HFF-Myc (cell line): ENCODE measurements around the gene ULK1.

ENCODE experiments used
- DNase-seq: peaks from one replicate; pipeline ENCODE4 v3.0.0-alpha.2; 2011; ENCODE audit warnings: low read depth; ENCODE audit errors: extremely low read depth
- H3K4me3 ChIP-seq: replicated peaks from 2 replicates; pipeline ENCODE4 v1.5.1; 2011; ENCODE audit warnings: low read depth, mild to moderate bottlenecking, control low read depth, low read length
- TF ChIP-seq, protein P1 (sequence below): IDR thresholded peaks from 2 replicates; pipeline ENCODE4 v1.5.1; 2012; ENCODE audit warnings: mild to moderate bottlenecking, low read depth, low read length, control low read depth; ENCODE audit errors: missing control alignments

Gene ULK1

DNA sequence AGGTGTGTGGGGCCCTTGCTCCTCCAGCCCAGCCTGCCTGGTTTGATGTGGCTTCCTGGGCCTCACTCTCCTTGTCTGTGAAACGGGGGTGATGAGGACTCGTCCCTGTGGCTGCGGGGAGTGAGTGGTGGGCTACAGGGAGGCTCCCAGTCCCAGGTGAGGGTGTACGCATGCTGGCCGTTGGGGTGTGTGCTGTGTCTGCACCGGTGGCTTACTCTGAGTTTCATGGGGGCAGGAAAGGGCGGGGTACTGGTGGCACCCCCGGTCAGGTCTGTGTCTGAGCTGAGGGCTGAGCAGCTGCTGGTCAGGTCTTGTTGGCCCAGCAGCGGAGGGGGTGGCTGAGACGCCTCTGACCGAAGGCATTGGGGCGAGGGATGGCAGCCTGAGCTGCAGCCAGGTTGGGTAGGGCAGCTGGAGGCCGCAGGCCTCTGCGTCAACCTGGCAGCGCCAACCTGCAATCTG, 11.2 kb downstream of the ULK1 start:
- no peak overlapping the region for H3K4me3 ChIP-seq
- TF ChIP-seq, protein P1, sequence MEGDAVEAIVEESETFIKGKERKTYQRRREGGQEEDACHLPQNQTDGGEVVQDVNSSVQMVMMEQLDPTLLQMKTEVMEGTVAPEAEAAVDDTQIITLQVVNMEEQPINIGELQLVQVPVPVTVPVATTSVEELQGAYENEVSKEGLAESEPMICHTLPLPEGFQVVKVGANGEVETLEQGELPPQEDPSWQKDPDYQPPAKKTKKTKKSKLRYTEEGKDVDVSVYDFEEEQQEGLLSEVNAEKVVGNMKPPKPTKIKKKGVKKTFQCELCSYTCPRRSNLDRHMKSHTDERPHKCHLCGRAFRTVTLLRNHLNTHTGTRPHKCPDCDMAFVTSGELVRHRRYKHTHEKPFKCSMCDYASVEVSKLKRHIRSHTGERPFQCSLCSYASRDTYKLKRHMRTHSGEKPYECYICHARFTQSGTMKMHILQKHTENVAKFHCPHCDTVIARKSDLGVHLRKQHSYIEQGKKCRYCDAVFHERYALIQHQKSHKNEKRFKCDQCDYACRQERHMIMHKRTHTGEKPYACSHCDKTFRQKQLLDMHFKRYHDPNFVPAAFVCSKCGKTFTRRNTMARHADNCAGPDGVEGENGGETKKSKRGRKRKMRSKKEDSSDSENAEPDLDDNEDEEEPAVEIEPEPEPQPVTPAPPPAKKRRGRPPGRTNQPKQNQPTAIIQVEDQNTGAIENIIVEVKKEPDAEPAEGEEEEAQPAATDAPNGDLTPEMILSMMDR = no peak
- no peak for DNase-seq

DNA sequence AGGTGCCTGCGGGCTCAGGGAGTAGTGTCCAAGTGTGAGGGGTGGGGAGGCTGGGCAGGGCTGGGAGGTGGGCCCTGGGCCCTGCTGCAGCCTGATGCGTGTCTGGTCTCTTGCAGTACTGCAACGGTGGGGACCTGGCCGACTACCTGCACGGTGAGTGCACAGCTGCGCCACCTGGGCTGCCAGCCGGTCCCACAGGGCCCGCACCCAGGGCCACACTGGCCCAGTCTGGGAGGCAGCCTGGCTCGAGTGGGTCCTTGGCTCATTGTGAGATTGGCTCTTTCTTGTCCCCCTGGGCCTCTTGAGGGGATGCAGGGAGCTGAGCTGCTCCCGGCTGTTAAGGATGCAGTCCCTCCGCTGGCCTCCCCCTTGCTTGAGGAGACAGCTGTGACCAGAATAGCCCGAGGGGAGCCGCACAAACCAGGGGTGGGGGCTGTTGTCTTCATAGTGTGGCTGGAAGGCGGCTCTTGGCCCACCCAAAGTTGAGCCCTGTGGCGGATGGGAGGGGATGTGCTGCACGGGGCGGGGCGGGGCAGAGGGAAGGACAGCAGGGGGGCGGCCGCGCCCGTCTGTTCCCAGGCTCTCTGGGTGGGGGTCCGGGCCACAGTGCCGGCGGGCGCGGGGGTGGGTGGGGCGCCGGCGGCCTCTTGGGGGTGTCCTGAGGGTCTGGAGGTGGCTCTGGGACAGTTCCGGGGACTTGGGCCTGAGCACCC, 13.1 kb downstream of the ULK1 start:
- no peak overlapping the region for H3K4me3 ChIP-seq
- DNase-seq = no peak
- TF ChIP-seq, protein P1 = no peak

DNA sequence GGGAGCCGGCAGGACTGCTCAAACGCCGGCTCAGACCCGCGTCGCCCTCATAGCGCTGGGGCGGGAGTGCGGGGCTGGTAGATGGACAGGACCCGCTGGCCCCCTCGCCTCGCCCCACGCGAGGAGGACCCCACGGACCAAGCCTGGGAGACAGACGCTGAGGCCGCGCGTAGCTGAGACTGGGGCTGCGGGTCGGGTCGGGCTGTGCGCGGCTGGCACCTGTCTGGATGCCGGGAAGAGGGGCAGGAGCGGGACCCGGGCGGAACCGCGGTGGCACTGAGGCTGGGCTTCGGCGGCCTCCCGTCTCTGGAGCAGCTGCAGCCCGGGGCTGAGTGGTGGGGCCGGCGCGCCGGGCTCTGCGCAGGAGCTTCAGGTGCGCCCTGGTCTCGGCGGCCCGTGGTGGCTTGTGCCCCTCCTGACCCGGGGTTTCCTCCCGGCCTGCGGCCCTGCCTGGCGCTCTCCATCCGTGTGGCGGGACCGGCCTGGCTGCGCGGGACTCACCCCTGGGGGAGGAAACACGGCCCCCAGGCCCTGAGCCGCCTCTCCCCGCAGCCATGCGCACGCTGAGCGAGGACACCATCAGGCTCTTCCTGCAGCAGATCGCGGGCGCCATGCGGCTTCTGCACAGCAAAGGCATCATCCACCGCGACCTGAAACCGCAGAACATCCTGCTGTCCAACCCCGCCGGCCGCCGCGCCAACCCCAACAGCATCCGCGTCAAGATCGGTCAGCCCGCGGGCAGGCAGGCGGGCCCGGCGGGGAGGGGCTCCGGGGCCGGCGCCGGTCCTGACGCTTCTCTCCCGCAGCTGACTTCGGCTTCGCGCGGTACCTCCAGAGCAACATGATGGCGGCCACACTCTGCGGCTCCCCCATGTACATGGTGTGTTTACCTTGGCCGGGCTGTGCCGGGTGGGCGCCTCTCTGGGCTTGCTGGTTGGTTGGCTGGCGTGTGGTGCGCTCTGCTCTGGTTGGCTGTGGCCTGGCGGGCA, 14.0 kb downstream of the ULK1 start:
- no peak overlapping the region for H3K4me3 ChIP-seq
- TF ChIP-seq, protein P1 = no peak
- no peak for DNase-seq

DNA sequence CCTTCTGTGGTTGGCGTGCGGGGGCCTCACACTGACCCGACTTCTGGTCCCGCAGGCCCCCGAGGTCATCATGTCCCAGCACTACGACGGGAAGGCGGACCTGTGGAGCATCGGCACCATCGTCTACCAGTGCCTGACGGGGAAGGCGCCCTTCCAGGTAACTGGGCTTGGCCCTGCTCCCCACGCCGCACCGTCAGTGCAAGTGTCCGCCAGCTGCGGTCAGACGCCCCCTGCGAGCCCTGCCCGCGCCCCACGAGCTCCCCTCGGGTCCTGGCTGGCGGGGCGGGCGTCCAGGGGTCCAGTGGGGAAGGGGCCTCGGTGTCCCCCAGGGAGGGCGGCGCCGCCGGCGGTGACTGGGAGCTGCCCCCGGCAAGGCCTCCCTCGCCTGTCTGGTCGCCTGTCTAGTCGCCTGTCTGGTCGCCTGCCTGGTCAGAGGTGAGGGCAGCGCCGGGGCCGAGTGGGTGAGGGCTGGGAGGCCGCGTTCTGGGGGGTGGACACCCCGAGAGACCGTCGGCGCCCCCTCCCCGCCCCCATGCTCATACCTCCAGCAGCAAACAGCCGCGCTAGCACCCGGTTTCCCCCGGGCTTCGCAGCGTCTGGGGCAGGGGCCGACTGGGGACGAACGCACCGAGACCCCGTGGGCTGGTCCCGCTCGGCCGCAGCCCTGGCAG, 14.8 kb downstream of the ULK1 start:
- H3K4me3 ChIP-seq = no peak overlapping the region
- TF ChIP-seq, protein P1 = no peak
- no peak for DNase-seq

DNA sequence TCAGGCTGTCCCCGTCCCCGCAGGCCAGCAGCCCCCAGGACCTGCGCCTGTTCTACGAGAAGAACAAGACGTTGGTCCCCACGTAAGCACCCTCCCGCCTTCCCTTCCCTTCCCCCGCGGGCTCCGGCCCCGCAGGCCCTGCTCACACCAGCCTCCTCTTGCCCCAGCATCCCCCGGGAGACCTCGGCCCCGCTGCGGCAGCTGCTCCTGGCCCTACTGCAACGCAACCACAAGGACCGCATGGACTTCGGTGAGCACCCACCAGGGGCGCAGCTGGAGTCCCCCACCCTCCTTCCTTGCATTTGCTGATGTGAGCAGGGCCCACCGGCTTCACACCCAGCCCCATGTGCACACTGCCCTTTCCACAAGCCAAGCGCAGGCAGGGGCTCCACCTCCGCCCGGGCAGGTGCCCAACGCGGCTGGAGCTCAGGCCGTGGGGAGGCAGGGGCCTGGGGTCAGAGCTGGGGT, 15.4 kb downstream of the ULK1 start:
- H3K4me3 ChIP-seq = no peak overlapping the region
- TF ChIP-seq, protein P1 = no peak
- no peak for DNase-seq

DNA sequence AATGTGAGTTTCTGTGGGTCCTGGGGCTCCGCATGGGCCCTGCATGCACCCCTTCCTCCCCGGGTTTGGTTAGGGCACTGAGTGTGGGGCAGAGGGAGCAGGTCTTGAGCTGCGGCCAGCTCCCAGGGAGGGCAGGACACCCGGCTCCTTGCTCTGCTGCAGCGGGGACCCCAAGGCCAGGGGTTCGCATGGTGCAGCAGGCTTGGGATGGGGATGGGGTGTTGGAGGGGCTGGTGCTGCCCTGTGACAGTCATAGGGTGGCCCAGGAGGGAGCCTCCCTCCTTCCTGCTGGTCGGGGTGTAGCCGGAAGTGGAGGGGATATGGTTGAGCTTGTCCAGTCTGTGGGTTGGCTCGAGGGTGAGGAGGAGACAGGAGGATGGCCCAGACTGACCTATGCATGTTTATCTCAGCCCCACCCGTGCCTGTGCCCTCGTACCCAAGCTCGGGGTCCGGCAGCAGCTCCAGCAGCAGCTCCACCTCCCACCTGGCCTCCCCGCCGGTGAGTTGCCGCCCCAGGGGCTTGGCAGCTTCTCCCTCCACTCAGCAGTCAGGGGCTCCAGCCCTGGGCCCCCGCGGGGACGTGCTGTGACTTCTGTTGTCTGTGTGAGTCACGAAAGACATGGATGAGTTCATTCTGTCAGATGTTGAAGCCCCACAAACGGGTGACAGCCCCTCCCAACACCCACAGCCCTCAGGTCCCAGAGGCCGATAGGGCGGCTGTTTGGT, 16.0 kb downstream of the ULK1 start:
- TF ChIP-seq, protein P1 = no peak
- no peak overlapping the region for H3K4me3 ChIP-seq
- DNase-seq = no peak
